Tibial artery (tissue), 4 donors: ENCODE data around the gene CD4.

Source experiments
- DNase-seq, 2 donors: peaks; one replicate each; pipeline ENCODE4 v3.0.0-alpha.2; 2019
- H3K27ac ChIP-seq, 2 donors: fragments of 200-600 bp; sonication (generic) in 1 of 2; 1 replicate in 1 of 2; 2 replicates in 1 of 2; pipeline ENCODE4 v1.5.1; 2018 to 2019; ENCODE audit warnings: mild to moderate bottlenecking in 1 of 2
- H3K27me3 ChIP-seq, 2 donors: fragments of 200-600 bp; sonication (generic) in 1 of 2; one replicate each; pipeline versions ENCODE4 v1.5.1 to v1.6.0; 2016 to 2019
- H3K36me3 ChIP-seq, 3 donors: fragments of 200-600 bp; sonication (generic) in 2 of 3; one replicate each; pipeline ENCODE4 v1.5.1; 2016 to 2019; ENCODE audit warnings: mild to moderate bottlenecking in 2 of 3
- H3K4me1 ChIP-seq, 4 donors: fragments of 200-600 bp; sonication (generic) in 2 of 4; 1 replicate in 3 of 4; 2 replicates in 1 of 4; pipeline ENCODE4 v1.5.1; 2016 to 2019
- H3K4me3 ChIP-seq, 2 donors: fragments of 200-600 bp; sonication (generic) in 1 of 2; 1 replicate in 1 of 2; 2 replicates in 1 of 2; pipeline ENCODE4 v1.5.1; 2018 to 2019; ENCODE audit warnings: mild to moderate bottlenecking in 2 of 2
- H3K9me3 ChIP-seq, 3 donors: fragments of 200-600 bp; sonication (generic) in 1 of 3; one replicate each; pipeline ENCODE4 v1.5.1; 2016 to 2019
- intact Hi-C: fragments of 100-400 bp; cut with DNase I; formaldehyde crosslinking; loops from one replicate; pipeline ENCODE4 v1.15.0; 2023; ENCODE audit warnings: low total_unique reads
- TF ChIP-seq, protein P1 (sequence below), 2 experiments: fragments of 200-600 bp in 1 of 2; fragments of 450-650 bp in 1 of 2; IDR thresholded peaks; one replicate each; pipeline ENCODE4 v1.5.1; 2017 to 2019; ENCODE audit warnings: antibody characterized with exemption in 2 of 2, mild to moderate bottlenecking in 1 of 2, moderate library complexity in 1 of 2

Gene CD4

DNA sequence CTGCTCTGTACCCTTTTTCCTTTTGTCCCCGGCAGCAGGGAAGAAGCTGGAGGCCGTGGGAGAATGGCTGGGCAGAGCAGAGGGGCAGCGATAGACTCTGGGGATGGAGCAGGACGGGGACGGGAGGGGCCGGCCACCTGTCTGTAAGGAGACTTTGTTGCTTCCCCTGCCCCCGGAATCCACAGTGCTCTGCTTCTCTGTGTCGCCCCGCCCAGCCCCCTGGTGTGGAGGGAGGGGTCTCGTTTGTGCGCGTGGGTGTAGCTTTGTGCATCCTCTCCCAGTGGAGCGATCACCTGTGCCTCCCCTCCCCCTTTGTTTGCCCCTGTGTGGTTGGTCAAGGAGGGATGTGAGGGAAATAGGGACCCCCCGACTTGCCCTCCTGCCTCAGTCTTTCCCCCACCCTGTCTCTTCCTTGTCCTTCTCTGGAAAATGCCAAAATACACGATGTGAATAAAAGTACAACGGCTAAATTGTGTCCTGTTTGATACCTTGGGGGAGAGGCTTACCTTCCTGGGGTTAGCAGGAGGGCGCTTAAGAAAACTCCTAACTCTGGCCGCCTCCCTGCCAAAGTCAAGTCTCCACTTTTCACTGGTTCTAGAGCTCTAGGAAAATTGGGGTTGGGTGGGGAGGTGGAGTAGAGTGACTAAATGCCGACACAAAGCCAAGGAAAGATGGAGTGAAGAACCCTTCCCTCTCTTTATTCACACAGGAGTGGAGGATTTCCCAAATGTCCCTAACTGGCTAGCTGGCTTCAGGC lies 77.0 kb downstream of the CD4 start:
- Histone ChIP-seq H3K4me1 (peaks cover 0 to 42% (median 35%) of the 10 kb centered on the region in 4 donors), H3K4me3 (peak overlapping the region; percentile 94 to 100), H3K36me3 (peaks cover 38 to 68% (median 48%) of the 10 kb centered on the region in 3 donors), H3K27ac (peak overlapping the region; percentile 99 to 100), H3K27me3 (no peaks in the 10 kb centered on the region), H3K9me3 (no peaks in the 10 kb centered on the region)
- DNase-seq = peak in 1 of 2 donors; percentile 75
- intact Hi-C loops = loop anchor here (5.0 kb wide), 2 partner anchors 76 to 101 kb away; partner anchors contain the start of genes C12orf57 and RNU7-1
- TF ChIP-seq, protein P1, sequence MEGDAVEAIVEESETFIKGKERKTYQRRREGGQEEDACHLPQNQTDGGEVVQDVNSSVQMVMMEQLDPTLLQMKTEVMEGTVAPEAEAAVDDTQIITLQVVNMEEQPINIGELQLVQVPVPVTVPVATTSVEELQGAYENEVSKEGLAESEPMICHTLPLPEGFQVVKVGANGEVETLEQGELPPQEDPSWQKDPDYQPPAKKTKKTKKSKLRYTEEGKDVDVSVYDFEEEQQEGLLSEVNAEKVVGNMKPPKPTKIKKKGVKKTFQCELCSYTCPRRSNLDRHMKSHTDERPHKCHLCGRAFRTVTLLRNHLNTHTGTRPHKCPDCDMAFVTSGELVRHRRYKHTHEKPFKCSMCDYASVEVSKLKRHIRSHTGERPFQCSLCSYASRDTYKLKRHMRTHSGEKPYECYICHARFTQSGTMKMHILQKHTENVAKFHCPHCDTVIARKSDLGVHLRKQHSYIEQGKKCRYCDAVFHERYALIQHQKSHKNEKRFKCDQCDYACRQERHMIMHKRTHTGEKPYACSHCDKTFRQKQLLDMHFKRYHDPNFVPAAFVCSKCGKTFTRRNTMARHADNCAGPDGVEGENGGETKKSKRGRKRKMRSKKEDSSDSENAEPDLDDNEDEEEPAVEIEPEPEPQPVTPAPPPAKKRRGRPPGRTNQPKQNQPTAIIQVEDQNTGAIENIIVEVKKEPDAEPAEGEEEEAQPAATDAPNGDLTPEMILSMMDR (IDR thresholded peaks at IDR 0.05) = no peak

DNA sequence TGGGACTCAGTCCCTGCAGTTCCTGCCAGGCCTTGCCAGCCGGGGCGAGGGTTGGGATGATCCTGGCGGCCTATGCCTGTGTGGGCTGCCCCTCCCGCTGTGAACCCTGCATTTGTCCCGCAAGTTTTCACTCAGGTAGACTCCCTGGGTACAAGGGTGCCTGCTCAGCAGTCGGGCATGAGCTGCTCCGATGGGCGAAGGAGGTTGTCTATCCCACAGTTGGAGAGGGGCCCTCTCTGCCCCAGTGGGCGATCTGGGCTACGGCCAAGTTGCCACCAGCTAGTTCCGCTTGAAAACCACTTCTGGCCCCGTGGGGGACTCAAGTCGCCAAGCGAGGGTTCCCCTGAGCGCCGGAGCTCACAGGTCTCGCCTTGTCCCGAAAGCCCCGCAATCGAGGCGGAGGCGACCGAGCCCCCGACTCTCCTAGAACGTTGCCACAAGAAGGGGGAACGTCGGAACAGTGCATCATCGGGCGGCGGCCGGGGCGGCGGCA lies 77.6 kb downstream of the CD4 start:
- DNase-seq = peak; percentile 83 to 85
- Histone ChIP-seq H3K4me1 (peaks cover 0 to 48% (median 41%) of the 10 kb centered on the region in 4 donors), H3K27me3 (no peaks in the 10 kb centered on the region), H3K9me3 (no peaks in the 10 kb centered on the region), H3K36me3 (peaks cover 35 to 64% (median 45%) of the 10 kb centered on the region in 3 donors), H3K27ac (peak overlapping the region; percentile 99 to 100), H3K4me3 (peak overlapping the region; percentile 94 to 100)
- intact Hi-C loops = loop anchor here (5.0 kb wide), 2 partner anchors 75 to 100 kb away; partner anchors contain the start of genes C12orf57 and RNU7-1
- TF ChIP-seq, protein P1 (IDR thresholded peaks at IDR 0.05) = no peak

DNA sequence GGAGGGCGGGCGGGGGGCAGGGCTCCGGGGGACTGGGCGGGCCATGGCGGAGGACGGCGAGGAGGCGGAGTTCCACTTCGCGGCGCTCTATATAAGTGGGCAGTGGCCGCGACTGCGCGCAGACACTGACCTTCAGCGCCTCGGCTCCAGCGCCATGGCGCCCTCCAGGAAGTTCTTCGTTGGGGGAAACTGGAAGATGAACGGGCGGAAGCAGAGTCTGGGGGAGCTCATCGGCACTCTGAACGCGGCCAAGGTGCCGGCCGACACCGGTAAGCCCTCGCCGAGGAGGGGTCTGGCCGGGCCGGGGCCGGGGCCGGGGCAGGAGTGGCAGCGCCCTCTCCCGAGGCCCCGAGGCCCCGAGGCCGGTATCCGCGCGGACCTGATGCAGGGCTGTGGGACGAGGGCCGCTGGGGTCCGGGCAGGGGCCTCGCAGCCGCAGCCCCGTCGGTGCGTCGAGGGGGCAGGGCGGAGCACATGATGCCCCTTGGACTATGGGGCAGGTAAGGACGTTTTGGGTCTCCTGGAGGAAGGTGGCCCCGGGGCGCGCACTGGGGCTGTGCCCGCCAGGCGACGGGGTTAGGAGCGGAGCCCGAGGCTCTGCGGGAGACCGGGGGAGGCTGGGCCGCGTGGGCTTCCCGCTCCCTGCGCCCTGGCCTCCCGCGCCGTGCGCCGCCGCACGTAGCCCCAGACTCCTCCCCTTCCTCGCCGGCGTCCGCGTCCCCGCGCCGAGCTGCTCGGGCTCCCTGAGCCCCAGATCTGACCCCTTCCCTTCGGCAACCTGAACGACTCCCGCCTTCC lies 78.3 kb downstream of the CD4 start, which contains the start of gene TPI1:
TPI1 (plus strand) TSS at position 119 of the 798 bp plus-strand sequence; CDS start at position 155, 36 bp downstream.
- intact Hi-C loops = loop anchor here (5.0 kb wide), 2 partner anchors 75 to 100 kb away; partner anchors contain the start of genes C12orf57 and RNU7-1
- DNase-seq = peak in 1 of 2 donors; percentile 94
- H3K9me3 ChIP-seq = no peaks in the 10 kb centered on the region
- H3K36me3 ChIP-seq = peaks cover 28 to 58% (median 43%) of the 10 kb centered on the region in 3 donors
- H3K27me3 ChIP-seq = no peaks in the 10 kb centered on the region
- TF ChIP-seq, protein P1 (IDR thresholded peaks at IDR 0.05) = peak in 1 of 2 experiments; percentile 6
- peak within 1 kb of the TSS; percentile 99 to 100 for H3K27ac ChIP-seq
- peaks cover 0 to 55% (median 44%) of the 10 kb centered on the region in 4 donors for H3K4me1 ChIP-seq
- H3K4me3 ChIP-seq = peak within 1 kb of the TSS; percentile 94 to 100

DNA sequence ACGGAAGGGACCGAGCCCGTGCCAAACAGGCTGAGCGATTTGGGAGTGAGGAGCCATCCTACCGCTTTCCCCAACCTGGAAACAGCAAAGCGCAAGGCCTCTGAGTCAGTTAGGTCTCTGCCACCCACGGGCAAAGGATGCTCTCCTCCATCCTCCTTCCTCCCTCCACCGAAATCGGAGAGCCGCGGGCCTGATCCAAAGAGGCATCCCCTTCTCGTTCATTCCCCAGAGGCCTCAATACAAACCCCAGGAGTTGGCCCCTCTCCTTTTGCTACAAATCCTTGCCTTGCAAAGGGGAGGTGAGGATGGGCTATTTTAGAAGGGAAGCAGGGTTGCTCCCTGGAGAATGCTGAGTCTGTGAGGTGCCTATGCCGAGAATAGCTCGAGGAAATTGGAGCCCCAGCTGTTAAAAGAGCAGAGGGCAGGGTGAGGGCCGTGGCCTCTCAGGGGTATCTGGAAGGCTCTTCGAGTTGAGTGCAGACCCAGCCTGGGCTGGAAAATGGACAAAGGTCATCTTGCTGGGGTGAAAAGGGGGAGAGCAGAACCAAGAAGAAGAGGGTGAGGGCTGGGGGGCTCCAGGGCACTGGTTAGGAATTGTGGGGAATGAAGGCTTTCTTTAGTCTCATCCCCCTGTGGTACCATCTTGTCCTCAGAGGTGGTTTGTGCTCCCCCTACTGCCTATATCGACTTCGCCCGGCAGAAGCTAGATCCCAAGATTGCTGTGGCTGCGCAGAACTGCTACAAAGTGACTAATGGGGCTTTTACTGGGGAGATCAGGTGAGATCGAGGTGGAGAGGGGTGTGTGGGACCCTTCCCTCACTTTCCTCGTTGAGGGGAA lies 79.1 kb downstream of the CD4 start:
- H3K9me3 ChIP-seq = no peaks in the 10 kb centered on the region
- peak overlapping the region; percentile 99 to 100 for H3K27ac ChIP-seq
- peaks cover 0 to 56% (median 44%) of the 10 kb centered on the region in 4 donors for H3K4me1 ChIP-seq
- H3K27me3 ChIP-seq = no peaks in the 10 kb centered on the region
- peaks cover 20 to 50% (median 35%) of the 10 kb centered on the region in 3 donors for H3K36me3 ChIP-seq
- intact Hi-C loops = loop anchor here (5.0 kb wide), 2 partner anchors 74 to 99 kb away; partner anchors contain the start of genes C12orf57 and RNU7-1
- peak overlapping the region; percentile 94 to 100 for H3K4me3 ChIP-seq
- TF ChIP-seq, protein P1 (IDR thresholded peaks at IDR 0.05) = no peak
- no peak for DNase-seq
